Breast epithelium (tissue), 3 donors: ENCODE data around the gene CACNB3.

Experiments used
- POLR2AphosphoS5 ChIP-seq, 3 donors: sonication (generic); formaldehyde crosslinking; IDR thresholded peaks; one replicate each; pipeline ENCODE4 v1.6.1; 2017; ENCODE audit warnings: antibody characterized with exemption in 3 of 3
- TF ChIP-seq, protein P1 (sequence below), 3 donors: fragments of 450-650 bp; IDR thresholded peaks; one replicate each; pipeline ENCODE4 v1.5.1; 2016 to 2017; ENCODE audit warnings: antibody characterized with exemption in 3 of 3, mild to moderate bottlenecking in 3 of 3, moderate library complexity in 3 of 3

DNA sequence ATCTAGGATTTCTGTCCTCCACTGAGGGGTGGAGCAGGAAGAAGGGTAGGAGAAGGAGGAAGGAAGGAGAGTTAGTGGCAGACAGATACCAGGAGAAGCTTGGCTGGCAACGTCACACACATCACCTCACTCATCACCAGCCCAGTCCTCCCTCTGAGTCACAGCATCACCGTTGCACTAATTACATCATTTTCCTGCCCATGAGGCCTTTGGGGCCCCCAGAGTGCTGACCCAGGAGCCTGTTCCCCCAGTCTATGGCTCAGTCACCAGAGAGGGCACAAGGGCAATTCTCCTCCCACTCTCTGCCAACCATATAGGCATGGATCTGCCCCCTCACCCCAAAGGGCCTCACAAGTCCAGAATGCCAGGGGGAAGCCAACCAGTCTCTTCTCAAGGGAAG is 42.8 kb downstream of the CACNB3 start:
- TF ChIP-seq POLR2AphosphoS5 (IDR thresholded peaks at IDR 0.05), result no peak
- TF ChIP-seq, protein P1, sequence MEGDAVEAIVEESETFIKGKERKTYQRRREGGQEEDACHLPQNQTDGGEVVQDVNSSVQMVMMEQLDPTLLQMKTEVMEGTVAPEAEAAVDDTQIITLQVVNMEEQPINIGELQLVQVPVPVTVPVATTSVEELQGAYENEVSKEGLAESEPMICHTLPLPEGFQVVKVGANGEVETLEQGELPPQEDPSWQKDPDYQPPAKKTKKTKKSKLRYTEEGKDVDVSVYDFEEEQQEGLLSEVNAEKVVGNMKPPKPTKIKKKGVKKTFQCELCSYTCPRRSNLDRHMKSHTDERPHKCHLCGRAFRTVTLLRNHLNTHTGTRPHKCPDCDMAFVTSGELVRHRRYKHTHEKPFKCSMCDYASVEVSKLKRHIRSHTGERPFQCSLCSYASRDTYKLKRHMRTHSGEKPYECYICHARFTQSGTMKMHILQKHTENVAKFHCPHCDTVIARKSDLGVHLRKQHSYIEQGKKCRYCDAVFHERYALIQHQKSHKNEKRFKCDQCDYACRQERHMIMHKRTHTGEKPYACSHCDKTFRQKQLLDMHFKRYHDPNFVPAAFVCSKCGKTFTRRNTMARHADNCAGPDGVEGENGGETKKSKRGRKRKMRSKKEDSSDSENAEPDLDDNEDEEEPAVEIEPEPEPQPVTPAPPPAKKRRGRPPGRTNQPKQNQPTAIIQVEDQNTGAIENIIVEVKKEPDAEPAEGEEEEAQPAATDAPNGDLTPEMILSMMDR (IDR thresholded peaks at IDR 0.05), result no peak
